Hematopoietic multipotent progenitor cell (in vitro differentiated cells): Measurements from ENCODE around the gene MRAS. TPM values are rescaled to one million over a fixed set of nuclear protein-coding genes. Genes with fewer than 3 reads are reported as not detected.
"Not testable (repeated sequence)": the region's sequence is repeated elsewhere in the genome, so short reads cannot be mapped to it uniquely, and the experiment has no call there.

Experiments used
- DNase-seq, 3 donors: peaks; one replicate each; pipeline ENCODE4 v3.0.0-alpha.2; 2011 to 2015; ENCODE audit warnings: low read depth in 2 of 3, low spot score in 2 of 3
- total RNA-seq: library from RNA; depleted of rRNA; stranded (reverse); fragments of >200 nt; gene quantifications from one replicate; pipeline ENCODE4 v1.2.3, GENCODE V29; 2012

MRAS gene
- total RNA-seq, 1 donor: 2.2 TPM

DNA sequence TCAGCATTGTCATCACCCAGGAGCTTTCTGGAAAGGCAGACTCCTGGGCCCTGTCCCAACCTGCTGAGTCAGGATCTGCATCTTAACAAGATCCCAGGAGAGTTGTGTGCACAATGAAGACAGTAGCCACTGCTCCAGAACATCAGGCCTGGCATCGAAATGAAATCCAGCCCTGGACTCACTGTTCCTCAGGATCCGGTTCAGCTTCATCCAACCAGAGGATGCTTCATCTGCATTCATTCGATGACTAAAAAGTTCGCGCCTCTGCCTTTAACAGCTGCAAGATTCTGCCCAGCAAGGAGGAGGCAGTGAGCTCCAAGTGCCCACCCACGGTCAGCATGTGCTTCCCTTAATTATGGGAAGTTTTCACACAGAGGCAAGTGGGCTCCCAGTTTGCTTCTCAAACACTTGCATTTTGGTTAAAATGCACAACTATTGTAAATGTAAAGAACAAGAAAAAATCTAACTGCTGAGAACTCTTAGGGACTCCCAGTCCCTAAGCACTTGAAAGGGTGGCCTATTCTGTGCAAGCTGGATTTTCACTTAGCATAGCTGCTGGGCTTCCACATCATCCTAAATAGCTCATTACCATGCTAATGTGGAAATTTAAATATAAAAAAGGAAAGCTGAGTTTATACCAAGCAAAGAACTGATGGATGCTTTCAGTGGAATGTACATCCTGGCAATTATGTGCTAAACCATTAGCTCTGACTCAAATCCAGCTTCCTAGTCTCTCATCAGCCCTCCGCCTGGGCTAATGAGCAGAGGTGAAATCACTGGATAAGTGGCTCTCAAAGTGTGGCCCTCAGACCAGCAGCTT is 60.6 kb downstream of the MRAS start:
- DNase-seq: no peak

DNA sequence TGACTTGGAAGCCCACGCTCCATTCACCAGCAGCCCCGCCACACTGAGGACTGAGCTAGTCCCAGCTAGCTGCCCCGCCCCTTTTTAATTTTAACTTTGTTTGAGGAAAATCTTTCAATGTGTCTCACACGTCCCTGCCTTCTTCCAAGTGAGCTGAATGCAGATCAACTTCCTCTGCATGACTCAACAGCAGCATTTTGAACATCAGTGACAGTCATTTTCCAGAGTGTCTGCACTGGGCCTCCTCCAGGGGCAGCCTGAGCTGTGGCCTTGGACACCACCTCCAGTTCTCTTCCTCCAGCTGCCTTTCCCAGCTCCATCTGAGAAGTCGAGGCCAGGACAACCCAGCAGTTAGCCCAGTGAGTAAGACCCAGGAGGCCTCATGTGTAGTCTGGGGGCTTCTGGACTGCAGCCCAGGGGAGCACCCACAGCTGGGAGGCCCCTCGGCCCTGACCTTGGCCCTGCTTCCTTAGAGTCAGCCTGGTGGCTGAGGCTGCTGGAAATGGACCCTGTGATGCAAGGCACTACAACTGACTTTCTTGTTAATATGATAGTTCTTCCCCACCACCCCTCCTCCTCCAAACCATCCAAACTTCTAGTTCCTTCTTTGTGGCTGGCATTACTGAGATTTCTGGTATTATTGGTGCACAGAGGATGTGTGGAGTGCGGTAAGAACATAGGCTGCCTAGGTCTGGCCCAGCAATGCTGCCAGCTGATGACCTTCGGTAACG is 64.6 kb downstream of the MRAS start:
- DNase-seq: no peak

DNA sequence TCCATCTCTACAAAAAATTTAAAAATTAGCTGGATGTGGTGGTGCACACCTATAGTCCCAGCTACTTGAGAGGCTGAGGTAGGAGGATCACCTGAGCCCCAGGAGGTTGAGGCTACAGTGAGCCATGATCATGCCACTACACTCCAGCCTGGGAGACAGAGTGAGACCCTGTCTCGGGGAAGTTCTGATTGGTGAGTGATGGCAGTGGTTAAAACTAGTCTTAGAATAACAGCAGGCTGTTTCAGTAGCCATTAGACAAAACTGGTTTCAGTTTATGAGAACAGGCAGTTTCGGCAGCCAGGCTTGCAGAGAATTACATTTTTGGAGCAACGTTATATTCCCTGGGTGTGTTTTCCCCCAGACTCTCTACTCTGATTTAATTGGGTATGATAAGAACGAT is 67.9 kb downstream of the MRAS start:
- not testable (repeated sequence) for DNase-seq

DNA sequence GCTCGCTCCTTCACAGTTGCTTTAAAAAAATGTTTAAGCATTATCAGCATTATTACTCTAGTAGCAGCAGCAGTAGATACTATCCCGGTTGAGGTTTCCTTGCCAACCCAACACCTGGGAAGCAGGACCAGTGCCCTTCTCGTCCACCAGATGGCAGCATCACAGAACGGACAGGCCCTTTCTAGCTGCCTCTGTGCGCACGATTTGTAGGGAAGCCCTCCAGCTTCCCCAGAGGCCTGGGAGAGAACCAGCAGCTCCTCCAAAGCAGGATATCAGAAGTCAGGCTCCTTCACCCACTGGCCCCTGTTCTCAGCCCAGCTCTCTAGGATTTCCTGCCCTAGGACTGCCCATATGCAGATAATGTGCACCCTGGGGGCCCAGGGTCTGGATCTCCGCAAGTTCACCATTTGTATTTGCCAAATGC is 69.2 kb downstream of the MRAS start:
- DNase-seq: peak; percentile 25 to 81 (median 68)

DNA sequence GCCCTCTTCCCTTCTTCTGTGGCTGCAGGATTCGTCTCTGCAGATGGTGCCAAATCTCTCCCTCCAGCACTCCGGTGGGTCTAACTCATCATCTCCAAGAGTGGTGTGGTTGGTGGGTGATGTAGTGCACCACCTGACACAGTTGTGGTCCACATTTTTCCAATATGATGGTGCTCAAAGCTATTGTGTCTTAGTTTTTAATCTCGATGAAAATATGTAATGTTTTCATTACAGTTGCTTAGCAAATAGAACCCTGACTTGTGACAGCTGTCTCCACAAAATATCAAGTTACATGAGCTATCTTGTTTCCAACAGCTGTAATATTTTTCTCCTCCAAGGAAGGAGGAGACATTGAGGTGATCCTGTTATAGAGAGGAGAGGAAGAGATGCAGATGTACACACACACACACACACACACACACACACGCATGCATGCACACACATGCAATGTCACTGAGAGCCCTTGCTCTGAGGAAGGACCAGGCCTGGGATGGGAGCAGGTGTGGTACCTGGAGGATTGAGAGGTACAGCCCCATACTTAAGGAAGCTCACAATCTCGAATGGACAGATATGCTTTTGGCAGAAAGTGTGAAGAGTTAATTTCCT is 70.3 kb downstream of the MRAS start:
- no peak for DNase-seq

DNA sequence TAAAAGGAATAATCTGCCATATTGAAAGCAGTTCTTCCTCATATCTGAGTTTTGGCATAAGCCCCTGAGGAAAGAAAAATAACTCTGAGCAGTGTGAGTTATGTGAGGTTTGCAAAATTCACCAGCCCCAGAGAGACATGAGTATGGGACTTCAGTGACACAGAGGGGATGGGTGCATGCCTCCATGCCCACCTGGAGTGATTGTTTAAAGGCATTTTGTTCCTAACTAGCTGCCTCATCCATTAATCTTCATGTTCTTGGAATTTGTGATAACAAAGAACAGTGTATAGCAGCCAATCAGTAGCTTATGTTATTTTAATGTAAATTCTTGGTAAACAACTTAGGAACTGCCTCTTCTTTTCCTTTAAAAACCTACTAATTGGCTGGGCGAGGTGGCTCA is 74.9 kb downstream of the MRAS start:
- DNase-seq: no peak

DNA sequence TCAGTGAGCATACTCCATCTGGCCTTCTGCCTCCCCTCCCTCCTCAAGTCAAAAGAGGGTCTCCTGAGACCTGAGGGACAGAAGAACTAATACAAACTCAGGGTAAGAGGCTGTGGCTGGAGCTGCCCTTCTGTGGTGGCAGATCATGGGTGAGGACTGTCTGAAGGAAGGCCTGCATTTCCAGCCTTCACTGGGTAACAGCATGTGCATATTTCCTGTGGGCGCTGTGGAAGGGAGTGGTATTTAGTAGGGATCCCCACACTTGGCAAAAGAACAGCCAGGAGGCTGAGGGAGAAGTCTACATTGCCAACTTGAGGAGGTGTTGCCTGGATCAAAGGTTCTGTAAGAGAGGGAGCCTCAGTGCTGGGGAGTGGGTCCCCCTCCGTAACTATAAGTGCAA is 75.9 kb downstream of the MRAS start:
- no peak for DNase-seq

DNA sequence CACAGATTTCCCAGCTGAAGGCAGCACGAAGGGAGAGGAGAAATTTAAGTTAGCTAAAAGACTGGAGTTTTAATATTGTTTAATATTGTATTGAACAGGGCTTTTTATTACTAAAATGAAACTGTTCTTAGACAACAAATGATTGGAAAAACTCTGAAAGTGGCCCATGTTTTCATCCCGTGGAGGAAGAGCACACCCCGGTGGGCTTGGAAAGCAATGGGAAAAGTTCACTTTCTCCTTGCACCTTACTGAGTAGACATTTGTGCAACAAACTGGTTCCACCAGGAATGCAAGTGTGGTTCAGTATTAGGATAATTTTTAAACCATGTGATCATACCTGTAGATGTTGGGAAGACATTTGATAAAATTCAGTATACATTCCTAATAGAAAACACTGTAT is 77.8 kb downstream of the MRAS start:
- peak in 1 of 3 donors; percentile 29 for DNase-seq

DNA sequence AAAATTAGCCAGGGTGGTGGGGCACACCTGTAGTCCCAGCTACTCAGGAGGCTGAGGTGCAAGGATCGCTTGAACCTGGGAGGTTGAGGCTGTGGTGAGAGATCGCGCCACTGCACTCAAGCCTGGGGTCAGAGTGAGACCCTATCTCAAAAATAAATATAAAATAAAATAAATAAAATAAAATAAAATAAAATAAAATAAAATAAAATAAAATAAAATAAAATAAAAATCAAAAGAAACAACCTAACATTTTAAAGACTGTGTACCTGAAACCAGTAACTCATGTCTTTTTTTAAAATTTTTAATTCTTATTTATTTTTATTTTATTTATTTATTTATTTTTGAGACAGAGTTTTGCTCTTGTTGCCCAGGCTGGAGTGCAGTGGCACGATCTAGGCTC is 78.4 kb downstream of the MRAS start:
- DNase-seq: not testable (repeated sequence)

DNA sequence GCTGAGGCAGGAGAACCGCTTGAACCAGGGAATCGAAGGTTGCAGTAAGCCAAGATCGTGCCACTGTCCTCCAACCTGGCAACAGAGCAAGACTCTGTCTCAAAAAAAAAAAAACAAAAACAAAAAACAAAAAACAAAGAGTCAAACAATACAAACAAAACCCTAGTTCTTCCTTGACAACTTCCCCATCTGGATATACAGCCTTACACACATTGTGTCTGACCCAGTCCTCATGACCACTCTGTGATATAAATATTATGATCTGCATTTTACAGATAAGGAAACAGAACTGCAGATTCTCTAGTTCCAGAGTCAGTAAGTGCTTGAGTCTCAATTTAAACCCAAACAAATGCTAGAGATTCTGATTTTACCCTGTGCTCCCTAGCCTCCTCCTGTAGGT is 81.3 kb downstream of the MRAS start:
- DNase-seq: peak in 1 of 3 donors; percentile 52

DNA sequence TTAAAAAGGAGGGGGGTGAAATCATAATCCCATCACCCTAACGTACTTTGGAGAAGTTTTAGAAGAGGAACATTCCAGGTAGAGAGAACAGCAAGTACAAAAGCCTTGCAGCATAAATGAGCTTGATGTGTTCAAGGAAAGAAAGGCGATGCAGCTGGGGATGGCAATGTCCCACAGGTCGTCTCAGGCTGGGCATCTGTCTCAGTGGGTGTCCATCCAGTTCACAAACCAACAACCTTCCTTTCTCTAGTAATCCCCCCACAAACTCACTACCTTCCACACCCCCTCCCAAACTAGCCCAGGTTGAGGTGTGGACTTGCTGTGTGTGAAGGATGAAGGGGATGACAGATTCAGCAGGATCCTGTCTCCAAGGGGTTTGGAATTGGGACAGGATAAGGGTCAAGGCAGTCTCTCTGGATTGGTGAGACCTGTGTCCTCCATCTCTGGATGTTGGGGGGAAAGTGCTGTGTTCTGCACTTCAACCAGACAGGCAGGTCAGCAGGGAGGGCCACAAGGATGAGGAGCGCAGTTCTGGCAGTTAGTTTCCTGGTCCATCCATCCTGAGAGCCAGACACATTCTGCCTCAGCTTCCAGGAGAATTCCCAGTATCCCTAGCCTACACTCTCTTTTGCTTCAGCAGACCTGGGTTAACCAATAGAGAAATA is 84.3 kb downstream of the MRAS start:
- DNase-seq: no peak

DNA sequence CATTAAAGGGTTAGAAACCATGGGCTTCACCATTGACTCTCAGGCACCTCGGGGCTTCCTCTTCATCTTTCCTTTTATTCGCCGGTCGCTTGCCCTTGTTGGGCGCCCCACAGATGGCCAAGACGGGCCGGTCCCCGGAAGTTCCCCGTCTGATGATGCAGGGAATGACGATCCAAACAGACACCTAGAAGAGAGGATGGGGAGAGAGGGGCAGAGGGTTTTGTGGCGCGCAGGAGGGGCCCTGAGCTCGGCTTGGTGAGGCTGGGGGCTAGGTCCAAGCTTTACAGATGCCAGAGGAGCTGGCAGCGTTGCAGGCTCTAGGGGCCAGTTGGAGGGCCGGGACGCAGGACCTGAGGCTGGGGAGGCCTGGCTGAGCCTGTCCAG is 85.5 kb downstream of the MRAS start:
- no peak for DNase-seq

DNA sequence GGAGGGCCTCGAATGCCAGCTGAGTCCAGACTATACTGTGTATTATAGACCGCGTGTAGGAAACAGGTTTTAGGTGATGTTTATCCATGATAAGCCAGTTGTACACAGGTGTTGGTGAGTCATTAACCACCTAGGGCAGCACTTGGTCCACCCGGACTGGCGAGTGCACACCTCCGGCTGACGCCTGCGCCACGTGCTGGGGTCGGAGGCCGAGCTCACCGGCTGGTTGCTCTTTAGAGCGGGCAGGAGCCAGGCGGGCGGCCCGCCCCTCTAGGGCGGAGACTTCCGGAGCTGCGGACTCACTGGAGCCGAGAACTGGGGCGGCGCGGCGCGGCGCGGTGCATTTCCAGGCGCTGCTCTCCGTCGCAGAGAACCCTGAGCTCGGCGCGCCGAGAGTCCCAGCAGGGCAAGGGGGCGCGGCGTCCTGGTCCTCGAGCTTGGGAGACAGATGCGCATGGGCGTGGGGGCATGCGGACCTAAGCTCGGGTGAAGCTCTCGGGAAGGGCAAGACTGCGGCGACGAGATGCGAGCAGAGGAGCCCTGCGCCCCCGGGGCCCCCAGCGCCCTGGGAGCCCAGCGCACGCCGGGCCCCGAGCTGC is 86.0 kb downstream of the MRAS start, which contains the start of gene ESYT3:
ESYT3 (plus strand) TSS at position 341 of the 599 bp plus-strand sequence; CDS start at position 524, 183 bp downstream.
- DNase-seq: peak in 2 of 3 donors; percentile 71

DNA sequence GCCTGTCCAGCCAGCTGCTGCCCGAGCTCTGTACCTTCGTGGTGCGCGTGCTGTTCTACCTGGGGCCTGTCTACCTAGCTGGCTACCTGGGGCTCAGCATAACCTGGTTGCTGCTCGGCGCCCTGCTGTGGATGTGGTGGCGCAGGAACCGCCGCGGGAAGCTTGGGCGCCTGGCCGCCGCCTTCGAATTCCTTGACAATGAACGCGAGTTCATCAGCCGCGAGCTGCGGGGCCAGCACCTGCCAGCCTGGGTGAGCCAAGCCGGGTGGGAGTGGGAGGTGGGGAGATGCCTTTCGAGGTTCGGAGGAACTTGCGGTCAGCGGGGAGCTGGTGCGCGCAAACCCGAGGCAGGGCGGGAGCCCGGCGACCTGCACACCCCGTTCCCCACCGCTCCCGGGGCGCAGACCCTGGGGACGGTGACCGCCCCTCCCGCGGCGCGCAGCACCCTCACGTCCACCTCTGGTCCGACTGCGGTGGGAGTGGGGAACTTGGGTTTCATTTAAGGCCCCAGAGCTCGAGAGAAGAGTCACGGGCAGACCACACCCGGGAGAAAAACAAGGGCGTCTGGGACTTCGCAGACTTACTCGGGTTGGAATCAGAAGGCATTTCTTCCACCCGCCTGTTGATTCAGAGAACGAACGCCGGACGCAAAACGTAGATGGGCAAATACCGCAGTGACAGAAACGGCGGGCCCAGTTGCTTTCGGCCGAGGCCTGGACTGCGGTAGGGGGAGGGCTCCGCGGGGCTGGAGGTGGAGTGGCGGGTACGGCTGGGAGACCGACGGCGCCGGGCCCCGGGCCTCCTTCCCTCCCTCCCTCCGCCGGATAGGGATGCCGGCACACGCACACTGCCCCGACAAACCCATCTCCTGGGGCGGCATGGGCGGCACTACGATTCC is 86.7 kb downstream of the MRAS start:
- DNase-seq: peak in 1 of 3 donors; percentile 36

DNA sequence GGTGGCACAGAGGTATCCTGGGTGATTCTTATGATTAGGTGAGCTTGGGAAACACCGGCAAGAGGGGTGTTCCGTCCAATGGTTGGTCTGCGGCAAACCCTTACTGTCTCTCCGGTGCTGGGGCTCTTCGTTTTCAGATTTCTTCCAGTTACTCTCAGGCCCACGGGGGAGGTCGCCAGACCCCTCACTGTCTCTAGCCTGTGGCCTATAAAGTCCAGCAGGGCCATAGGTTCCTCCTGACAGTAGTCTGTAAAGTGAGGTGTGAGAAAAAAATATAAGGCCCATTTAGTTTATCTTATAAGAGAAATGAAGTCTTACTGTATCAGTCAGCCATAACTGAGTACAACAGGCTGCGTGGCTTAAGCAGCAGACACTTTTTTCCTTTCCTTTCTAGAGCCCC is 87.5 kb downstream of the MRAS start:
- no peak for DNase-seq

DNA sequence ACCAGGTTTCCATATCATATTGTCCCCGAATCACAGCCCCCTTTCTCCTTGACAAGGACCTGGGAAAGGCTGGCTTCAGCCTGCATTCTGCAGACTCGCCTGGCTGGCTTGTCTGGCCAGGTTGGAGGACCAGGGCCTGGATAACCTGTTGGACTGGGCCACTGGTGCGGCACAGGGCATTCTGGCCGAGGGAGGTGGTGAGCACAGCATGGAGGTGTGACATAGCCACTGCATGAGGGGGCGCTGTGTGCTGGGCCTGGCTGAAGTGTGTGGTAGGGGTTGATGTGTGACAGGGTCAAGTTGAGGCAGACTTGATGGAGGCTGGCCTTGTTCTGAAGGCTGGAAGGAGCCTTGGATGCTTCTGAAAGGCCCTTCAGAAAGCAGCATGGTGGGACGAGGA is 88.9 kb downstream of the MRAS start:
- DNase-seq: no peak

DNA sequence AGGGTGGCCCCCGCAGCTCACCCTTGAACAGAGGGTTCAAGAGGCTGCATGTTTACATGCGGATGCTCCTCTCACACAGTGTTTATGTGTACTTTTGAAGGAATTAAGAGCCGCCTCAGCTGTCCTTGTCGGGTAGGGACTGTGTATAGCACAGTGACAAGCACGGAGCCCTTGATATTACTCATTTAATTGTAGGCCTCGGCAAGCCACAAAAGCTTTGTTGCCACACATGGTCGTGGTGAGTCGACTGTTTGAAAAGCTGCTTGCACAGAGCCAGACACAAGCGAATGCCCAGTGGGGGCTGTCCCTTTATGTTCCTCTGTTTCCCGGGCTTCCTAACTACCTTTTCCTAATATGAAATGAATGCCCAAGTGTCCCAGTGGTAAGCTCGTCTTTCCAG is 90.5 kb downstream of the MRAS start:
- DNase-seq: no peak

DNA sequence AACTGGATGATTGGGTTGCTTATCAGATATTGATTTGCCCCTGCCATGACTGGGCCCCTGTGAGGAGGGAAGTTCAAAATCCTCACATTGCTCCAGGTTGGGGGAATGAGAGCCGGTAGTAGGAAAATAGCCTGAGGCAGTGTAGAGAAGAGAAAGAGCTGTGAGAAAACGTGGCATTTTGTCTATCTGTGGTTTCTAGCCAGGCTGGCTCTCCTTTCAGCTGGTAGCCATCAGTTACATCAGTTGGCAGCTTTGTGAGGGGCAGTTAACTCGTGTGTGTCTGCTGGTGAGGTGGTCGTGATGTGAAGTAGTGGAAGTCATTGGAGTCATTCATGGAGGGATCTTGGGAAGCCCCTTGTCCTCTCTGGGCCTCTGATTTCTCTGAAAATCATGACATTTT is 91.3 kb downstream of the MRAS start:
- no peak for DNase-seq

DNA sequence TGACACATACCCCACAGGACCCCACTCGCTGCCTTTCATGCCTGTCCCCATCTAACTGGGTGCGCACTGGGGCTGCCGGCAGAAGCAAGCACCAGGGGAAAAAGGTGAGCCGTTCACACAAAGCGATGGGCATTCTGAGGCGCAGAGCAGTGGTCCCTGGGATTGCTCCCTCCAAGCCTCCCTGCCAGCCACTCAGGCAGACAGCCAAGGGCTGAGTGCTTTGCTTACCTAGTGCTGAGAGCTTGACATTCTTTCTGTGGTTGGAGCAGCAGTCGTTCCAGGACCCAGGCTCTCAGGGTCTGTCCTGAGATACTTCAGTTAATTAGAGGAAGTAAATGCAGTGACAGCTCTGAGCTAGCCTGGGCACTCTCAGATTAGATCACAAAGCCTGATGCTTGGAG is 91.7 kb downstream of the MRAS start:
- DNase-seq: peak in 1 of 3 donors; percentile 41

DNA sequence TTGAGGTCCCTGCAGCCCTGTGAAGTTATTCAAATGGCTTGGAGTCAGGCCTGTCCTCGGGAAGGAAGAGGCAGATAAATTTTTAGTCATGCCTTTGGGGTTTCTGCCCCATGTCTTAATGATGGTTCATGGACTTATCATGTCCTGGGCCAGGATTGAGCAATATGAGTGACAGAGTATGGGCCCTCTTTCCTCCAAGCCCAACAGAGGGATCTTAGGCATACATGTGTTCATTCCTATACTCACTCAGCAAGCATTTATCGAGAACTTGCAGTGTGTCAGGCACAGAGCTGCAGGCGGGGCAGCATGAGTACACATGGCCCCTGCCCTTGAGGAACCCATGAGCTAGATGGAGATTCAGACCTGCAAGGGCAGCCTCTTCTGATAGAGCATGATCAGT is 92.2 kb downstream of the MRAS start:
- DNase-seq: no peak
